Bronchial epithelial cell (primary cell): ENCODE results near the gene FGF2. TPM values are rescaled to one million over a fixed set of nuclear protein-coding genes. Genes with fewer than 3 reads are reported as not detected.
A peak's percentile ranks its signal among the peaks of the same experiment; 100 is the strongest.
"Not testable (repeated sequence)": the region's sequence is repeated elsewhere in the genome, so short reads cannot be mapped to it uniquely, and the experiment has no call there.

Experiments
- DNase-seq: peaks from one replicate; pipeline ENCODE4 v3.0.0-alpha.2; 2010; ENCODE audit warnings: low read depth
- FAIRE-seq: peaks from 2 replicates; lab custom pipeline; 2011; peaks lifted over from hg19 to GRCh38; lab: Jason Lieb, UNC
- H3K27me3 ChIP-seq: 2 replicates; pipeline ENCODE4 v1.5.1; 2011; ENCODE audit warnings: low read length; ENCODE audit not compliant: control insufficient read depth, insufficient read depth
- H3K36me3 ChIP-seq: 2 replicates; pipeline ENCODE4 v1.5.1; 2011; ENCODE audit warnings: low read length; ENCODE audit not compliant: control insufficient read depth, insufficient read depth
- H3K4me3 ChIP-seq: 2 replicates; pipeline ENCODE4 v1.5.1; 2011; ENCODE audit warnings: mild to moderate bottlenecking, low read depth, low read length, control low read depth
- CTCF ChIP-seq: IDR thresholded peaks from 2 replicates; pipeline ENCODE4 v1.5.1; 2011; ENCODE audit warnings: mild to moderate bottlenecking, moderate library complexity, low read length, control low read depth, inconsistent platforms; ENCODE audit not compliant: insufficient read depth, severe bottlenecking
- total RNA-seq: library from RNA; depleted of rRNA; stranded (reverse); fragments of >200 nt; gene quantifications from 2 replicates; pipeline ENCODE4 v1.2.1, GENCODE V29; 2014

The FGF2 gene
- total RNA-seq, 1 donor from 2014 or later: 9.2 TPM

DNA sequence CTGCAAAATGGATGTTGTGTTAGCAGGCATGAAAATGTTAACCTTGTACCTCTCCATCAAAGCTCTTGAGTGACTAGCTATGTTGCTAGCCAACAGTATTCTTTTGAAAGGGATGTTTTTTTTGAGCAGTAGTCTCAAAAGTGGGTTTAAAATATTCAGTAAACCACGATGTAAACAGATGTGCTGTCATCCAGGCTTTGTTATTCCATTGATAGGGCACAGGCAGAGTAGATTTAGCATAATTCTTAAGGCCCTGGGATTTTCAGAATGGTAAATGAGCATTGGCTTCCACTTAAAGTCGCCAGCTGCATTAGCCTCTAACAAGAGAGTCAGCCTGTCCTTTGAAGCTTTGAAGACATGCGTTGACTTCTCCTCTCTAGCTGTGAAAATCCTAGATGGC lies 18.4 kb downstream of the FGF2 start:
- DNase-seq (no peak), FAIRE-seq (no peak)
- no peaks in the 10 kb centered on the region for H3K36me3 ChIP-seq
- H3K4me3 ChIP-seq: no peak overlapping the region
- no peaks in the 10 kb centered on the region for H3K27me3 ChIP-seq
- no peak for TF ChIP-seq CTCF

DNA sequence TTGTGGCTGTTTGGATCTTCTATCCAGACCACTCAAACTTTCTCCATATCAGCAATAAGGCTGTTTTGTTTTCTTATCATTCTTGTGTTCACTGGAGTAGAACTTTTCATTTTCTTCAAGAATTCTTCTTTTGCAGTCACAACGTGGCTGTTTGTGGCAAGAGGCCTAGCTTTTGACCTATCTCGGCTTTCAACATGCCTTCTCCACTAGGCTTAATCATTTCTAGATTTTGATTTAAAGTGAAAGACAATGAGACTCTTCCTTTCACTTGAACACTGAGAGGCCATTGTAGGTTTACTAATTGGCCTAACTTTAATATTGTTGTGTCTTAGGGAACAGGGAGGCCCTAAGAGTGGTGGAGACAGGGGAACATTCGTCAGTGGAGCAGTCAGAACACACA lies 19.1 kb downstream of the FGF2 start:
- no peak overlapping the region for H3K4me3 ChIP-seq
- H3K27me3 ChIP-seq: no peaks in the 10 kb centered on the region
- no peak for TF ChIP-seq CTCF
- FAIRE-seq (no peak), DNase-seq (no peak)
- H3K36me3 ChIP-seq: no peaks in the 10 kb centered on the region

GRCh38 chr4:122847931-122848330 lies 21.3 kb downstream of the FGF2 start:
- DNase-seq: no peak
- no peak for FAIRE-seq
- H3K36me3 ChIP-seq: no peaks in the 10 kb centered on the region
- no peak for TF ChIP-seq CTCF
- no peaks in the 10 kb centered on the region for H3K27me3 ChIP-seq
- no peak overlapping the region for H3K4me3 ChIP-seq

GRCh38 chr4:122849789-122850188 lies 23.2 kb downstream of the FGF2 start:
- not testable (repeated sequence) for H3K36me3 ChIP-seq, H3K4me3 ChIP-seq, DNase-seq, FAIRE-seq, H3K27me3 ChIP-seq

DNA sequence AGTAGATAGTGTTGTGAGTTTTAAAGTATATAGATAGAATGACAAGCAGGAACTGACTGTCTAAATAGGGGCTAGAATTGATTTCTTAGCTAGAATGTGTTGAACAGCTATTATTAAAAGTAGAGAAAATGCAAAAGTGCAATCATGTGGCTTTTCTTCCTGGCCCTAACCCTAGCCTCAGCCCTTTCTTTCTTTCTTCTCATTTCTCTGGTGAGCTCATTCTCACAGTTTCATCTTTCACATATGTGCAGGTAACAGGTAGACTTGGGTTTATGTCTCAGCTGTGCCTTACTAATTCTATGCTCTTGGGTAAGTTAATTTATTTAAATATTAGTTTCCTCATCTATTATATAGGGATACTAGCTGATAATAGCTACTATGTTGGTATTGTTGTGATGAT lies 24.9 kb downstream of the FGF2 start:
- no peak for FAIRE-seq
- TF ChIP-seq CTCF: no peak

GRCh38 chr4:122854447-122855352 lies 28.1 kb downstream of the FGF2 start:
- Histone ChIP-seq H3K27me3 (no peaks in the 10 kb centered on the region), H3K4me3 (no peak overlapping the region), H3K36me3 (no peaks in the 10 kb centered on the region)
- FAIRE-seq: no peak
- peak; percentile 11 for DNase-seq
- TF ChIP-seq CTCF: no peak

More for the DNA sequence above, 24.9 kb downstream of the FGF2 start:
- Histone ChIP-seq H3K4me3 (no peak overlapping the region), H3K27me3 (no peaks in the 10 kb centered on the region), H3K36me3 (no peaks in the 10 kb centered on the region)
- DNase-seq: no peak
